Liver (tissue), 9 donors: ENCODE measurements around the gene CDKL4. TPM values are rescaled to one million over a fixed set of nuclear protein-coding genes. Genes with fewer than 3 reads are reported as not detected.

Experiments
- DNase-seq: peaks from one replicate; pipeline ENCODE4 v3.0.0-alpha.2; 2017; ENCODE audit warnings: low spot score
- H3K27ac ChIP-seq, 2 donors: one replicate each; pipeline ENCODE4 v1.7.0; 2013; ENCODE audit warnings: inconsistent platforms in 2 of 2, low read length in 2 of 2, control low read depth in 1 of 2, low read depth in 1 of 2, mild to moderate bottlenecking in 1 of 2
- H3K27me3 ChIP-seq, 4 donors: one replicate each; pipeline versions ENCODE4 v1.6.1 to v1.7.0; 2013; ENCODE audit warnings: low read length in 3 of 4, inconsistent platforms in 1 of 4, mild to moderate bottlenecking in 1 of 4, moderate library complexity in 1 of 4; ENCODE audit not compliant: control insufficient read depth in 4 of 4, insufficient read depth in 4 of 4
- H3K36me3 ChIP-seq, 4 donors: one replicate each; pipeline versions ENCODE4 v1.6.1 to v1.7.0; 2013; ENCODE audit warnings: low read length in 3 of 4, mild to moderate bottlenecking in 3 of 4, low read depth in 1 of 4, moderate library complexity in 1 of 4; ENCODE audit not compliant: control insufficient read depth in 4 of 4, insufficient read depth in 3 of 4
- H3K4me1 ChIP-seq, 4 donors: one replicate each; pipeline versions ENCODE4 v1.6.1 to v1.7.0; 2013; ENCODE audit warnings: low read length in 3 of 4, mild to moderate bottlenecking in 3 of 4, moderate library complexity in 1 of 4; ENCODE audit not compliant: control insufficient read depth in 4 of 4, insufficient read depth in 4 of 4
- H3K4me3 ChIP-seq, 3 donors: one replicate each; pipeline versions ENCODE4 v1.6.1 to v1.7.0; 2013; ENCODE audit warnings: low read length in 3 of 3, control low read depth in 1 of 3, low read depth in 1 of 3, mild to moderate bottlenecking in 1 of 3
- H3K9ac ChIP-seq, 2 donors: one replicate each; pipeline ENCODE4 v1.7.0; 2013; ENCODE audit warnings: low read length in 2 of 2, mild to moderate bottlenecking in 2 of 2, moderate library complexity in 2 of 2, control low read depth in 1 of 2, low read depth in 1 of 2
- H3K9me3 ChIP-seq, 4 donors: one replicate each; pipeline versions ENCODE4 v1.6.1 to v1.7.0; 2013; ENCODE audit warnings: low read length in 3 of 4; ENCODE audit not compliant: control insufficient read depth in 4 of 4
- EGR1 ChIP-seq, 2 donors: IDR thresholded peaks; 2 replicates each; pipeline ENCODE4 v1.6.1; 2016 to 2018; ENCODE audit warnings: antibody characterized with exemption in 2 of 2, low read depth in 2 of 2
- FOXA1 ChIP-seq: IDR thresholded peaks from 2 replicates; pipeline ENCODE4 v1.6.1; 2016; ENCODE audit warnings: antibody characterized with exemption
- FOXA2 ChIP-seq: IDR thresholded peaks from 2 replicates; pipeline ENCODE4 v1.6.1; 2016; ENCODE audit warnings: antibody characterized with exemption
- HNF4A ChIP-seq, 2 donors: conservative IDR thresholded peaks; 2 replicates each; pipeline ENCODE4 v1.6.1; 2016; ENCODE audit warnings: antibody characterized with exemption in 2 of 2, mild to moderate bottlenecking in 2 of 2
- NR2F2 ChIP-seq: IDR thresholded peaks from 2 replicates; pipeline ENCODE4 v1.6.1; 2016; ENCODE audit warnings: antibody characterized with exemption
- RAD21 ChIP-seq, 2 donors: IDR thresholded peaks; 2 replicates each; pipeline ENCODE4 v1.6.1; 2016; ENCODE audit warnings: antibody characterized with exemption in 2 of 2, mild to moderate bottlenecking in 2 of 2
- SP1 ChIP-seq: IDR thresholded peaks from 2 replicates; pipeline ENCODE4 v1.6.1; 2018; ENCODE audit warnings: antibody characterized with exemption, mild to moderate bottlenecking
- TAF1 ChIP-seq: conservative IDR thresholded peaks from 2 replicates; pipeline ENCODE4 v1.6.1; 2016; ENCODE audit warnings: antibody characterized with exemption, mild to moderate bottlenecking
- YY1 ChIP-seq: IDR thresholded peaks from 2 replicates; pipeline ENCODE4 v1.6.1; 2016; ENCODE audit warnings: antibody characterized with exemption, mild to moderate bottlenecking
- WGBS: extraction: QIAGEN DNeasy Blood & Tissue Kit; methylation state at CpG from one replicate; pipeline ENCODE4 v1.1.7; 2013; 5-methylcytosine and 5-hydroxymethylcytosine counted together
- polyA plus RNA-seq, 2 donors: library from polyadenylated mRNA; stranded (reverse) in 1 of 2; unstranded in 1 of 2; fragments of 200-250 nt in 1 of 2; fragments of >200 nt in 1 of 2; fragmentation: Nextera tagmentation in 1 of 2; extraction: Ambion mirVana in 1 of 2; gene quantifications; one replicate each; pipeline versions ENCODE4 v1.2.1 to v1.2.3, GENCODE V29; 2013 to 2015
- total RNA-seq, 2 donors: library from RNA; depleted of rRNA; stranded (reverse); fragments of >200 nt; gene quantifications; one replicate each; pipeline ENCODE4 v1.2.3, GENCODE V29; 2014
- TF ChIP-seq, protein P1 (sequence below): IDR thresholded peaks from 2 replicates; pipeline ENCODE4 v1.6.1; 2016; ENCODE audit warnings: antibody characterized with exemption, mild to moderate bottlenecking
- TF ChIP-seq, protein P2 (sequence below): IDR thresholded peaks from 2 replicates; pipeline ENCODE4 v1.6.1; 2016; ENCODE audit warnings: antibody characterized with exemption
- TF ChIP-seq, protein P3 (sequence below): IDR thresholded peaks from 2 replicates; pipeline ENCODE4 v1.6.1; 2016; ENCODE audit warnings: antibody characterized with exemption
- TF ChIP-seq, protein P4 (sequence below): IDR thresholded peaks from 2 replicates; pipeline ENCODE4 v1.6.1; 2016; ENCODE audit warnings: antibody characterized with exemption
- TF ChIP-seq, protein P5 (sequence below): fragments of 150-350 bp; IDR thresholded peaks from 2 replicates; pipeline ENCODE4 v1.5.1; 2017; ENCODE audit warnings: improper control_type of control experiment, low read depth, low read length; ENCODE audit not compliant: missing input control
- donor health status: healthy.
- donor health status: healthy.
- donor health status: healthy.
- donor health status: healthy.
- donor health status: healthy.

Gene CDKL4
- total and polyA plus RNA-seq, 4 donors, result 0.25 to 1.1 TPM; not detected in 2

DNA sequence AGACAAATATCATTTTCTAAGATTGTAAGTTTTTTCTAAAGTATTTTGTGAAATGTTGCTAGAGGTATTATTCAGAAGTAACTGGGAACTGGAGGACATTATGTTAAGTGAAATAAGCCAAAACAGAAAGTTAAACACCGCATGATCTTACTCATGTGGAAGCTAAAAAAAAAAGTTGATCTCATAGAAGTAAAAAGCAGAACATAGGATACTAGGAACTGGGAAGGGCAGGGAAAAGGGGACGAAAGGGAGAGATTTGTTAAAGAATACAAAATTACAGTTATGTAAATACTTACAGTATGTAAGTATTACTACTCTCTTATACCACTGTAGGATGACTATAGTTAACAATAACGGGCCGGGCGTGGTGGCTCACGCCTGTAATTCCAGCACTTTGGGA lies 46.7 kb upstream of the CDKL4 start:
- WGBS, result 97% methylated on average over 6 of the region's 6 CpGs
- no peak for DNase-seq
- Histone ChIP-seq H3K9me3 (no peaks in the 10 kb centered on the region), H3K4me3 (no peak overlapping the region), H3K4me1 (no peaks in the 10 kb centered on the region), H3K27me3 (no peaks in the 10 kb centered on the region), H3K36me3 (peaks cover 5 to 35% (median 26%) of the 10 kb centered on the region in 4 donors), H3K27ac (no peak overlapping the region), H3K9ac (no peak overlapping the region)
- TF ChIP-seq, protein P1, sequence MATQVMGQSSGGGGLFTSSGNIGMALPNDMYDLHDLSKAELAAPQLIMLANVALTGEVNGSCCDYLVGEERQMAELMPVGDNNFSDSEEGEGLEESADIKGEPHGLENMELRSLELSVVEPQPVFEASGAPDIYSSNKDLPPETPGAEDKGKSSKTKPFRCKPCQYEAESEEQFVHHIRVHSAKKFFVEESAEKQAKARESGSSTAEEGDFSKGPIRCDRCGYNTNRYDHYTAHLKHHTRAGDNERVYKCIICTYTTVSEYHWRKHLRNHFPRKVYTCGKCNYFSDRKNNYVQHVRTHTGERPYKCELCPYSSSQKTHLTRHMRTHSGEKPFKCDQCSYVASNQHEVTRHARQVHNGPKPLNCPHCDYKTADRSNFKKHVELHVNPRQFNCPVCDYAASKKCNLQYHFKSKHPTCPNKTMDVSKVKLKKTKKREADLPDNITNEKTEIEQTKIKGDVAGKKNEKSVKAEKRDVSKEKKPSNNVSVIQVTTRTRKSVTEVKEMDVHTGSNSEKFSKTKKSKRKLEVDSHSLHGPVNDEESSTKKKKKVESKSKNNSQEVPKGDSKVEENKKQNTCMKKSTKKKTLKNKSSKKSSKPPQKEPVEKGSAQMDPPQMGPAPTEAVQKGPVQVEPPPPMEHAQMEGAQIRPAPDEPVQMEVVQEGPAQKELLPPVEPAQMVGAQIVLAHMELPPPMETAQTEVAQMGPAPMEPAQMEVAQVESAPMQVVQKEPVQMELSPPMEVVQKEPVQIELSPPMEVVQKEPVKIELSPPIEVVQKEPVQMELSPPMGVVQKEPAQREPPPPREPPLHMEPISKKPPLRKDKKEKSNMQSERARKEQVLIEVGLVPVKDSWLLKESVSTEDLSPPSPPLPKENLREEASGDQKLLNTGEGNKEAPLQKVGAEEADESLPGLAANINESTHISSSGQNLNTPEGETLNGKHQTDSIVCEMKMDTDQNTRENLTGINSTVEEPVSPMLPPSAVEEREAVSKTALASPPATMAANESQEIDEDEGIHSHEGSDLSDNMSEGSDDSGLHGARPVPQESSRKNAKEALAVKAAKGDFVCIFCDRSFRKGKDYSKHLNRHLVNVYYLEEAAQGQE, result no peak
- no peak for TF ChIP-seq FOXA2
- no peak for TF ChIP-seq TAF1
- TF ChIP-seq, protein P2, sequence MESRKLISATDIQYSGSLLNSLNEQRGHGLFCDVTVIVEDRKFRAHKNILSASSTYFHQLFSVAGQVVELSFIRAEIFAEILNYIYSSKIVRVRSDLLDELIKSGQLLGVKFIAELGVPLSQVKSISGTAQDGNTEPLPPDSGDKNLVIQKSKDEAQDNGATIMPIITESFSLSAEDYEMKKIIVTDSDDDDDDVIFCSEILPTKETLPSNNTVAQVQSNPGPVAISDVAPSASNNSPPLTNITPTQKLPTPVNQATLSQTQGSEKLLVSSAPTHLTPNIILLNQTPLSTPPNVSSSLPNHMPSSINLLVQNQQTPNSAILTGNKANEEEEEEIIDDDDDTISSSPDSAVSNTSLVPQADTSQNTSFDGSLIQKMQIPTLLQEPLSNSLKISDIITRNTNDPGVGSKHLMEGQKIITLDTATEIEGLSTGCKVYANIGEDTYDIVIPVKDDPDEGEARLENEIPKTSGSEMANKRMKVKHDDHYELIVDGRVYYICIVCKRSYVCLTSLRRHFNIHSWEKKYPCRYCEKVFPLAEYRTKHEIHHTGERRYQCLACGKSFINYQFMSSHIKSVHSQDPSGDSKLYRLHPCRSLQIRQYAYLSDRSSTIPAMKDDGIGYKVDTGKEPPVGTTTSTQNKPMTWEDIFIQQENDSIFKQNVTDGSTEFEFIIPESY, result no peak
- TF ChIP-seq RAD21 (IDR thresholded peaks at IDR 0.05), result no peak
- no peak for TF ChIP-seq YY1
- no peak for TF ChIP-seq FOXA1
- no peak for TF ChIP-seq EGR1 (IDR thresholded peaks at IDR 0.05; ENCODE audit: low read depth in 2 of 2)
- no peak for TF ChIP-seq NR2F2
- TF ChIP-seq, protein P3, sequence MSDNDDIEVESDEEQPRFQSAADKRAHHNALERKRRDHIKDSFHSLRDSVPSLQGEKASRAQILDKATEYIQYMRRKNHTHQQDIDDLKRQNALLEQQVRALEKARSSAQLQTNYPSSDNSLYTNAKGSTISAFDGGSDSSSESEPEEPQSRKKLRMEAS, result no peak
- TF ChIP-seq HNF4A (conservative IDR thresholded peaks at IDR 0.05), result no peak

DNA sequence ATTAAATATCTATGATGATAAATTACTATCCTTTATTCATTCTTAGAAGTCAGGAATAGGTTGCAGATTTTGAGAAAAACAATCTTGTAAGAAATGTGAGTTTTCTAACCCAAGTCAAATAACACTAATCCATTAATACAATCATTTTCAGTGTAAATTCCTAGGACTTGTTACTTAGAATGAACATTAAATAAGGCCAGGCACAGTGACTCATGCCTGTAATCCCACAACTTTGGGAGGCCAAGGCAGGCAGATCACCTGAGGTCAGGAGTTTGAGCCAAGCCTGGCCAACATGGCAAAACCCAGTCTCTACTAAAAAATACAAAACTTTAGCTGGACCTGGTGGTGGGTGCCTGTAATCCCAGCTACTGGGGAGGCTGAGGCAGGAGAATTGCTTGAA lies 45.8 kb upstream of the CDKL4 start:
- no peak overlapping the region for H3K4me3 ChIP-seq
- no peaks in the 10 kb centered on the region for H3K9me3 ChIP-seq
- no peak overlapping the region for H3K9ac ChIP-seq
- no peaks in the 10 kb centered on the region for H3K4me1 ChIP-seq
- no peak for DNase-seq
- H3K27me3 ChIP-seq, result no peaks in the 10 kb centered on the region
- TF ChIP-seq, protein P4, sequence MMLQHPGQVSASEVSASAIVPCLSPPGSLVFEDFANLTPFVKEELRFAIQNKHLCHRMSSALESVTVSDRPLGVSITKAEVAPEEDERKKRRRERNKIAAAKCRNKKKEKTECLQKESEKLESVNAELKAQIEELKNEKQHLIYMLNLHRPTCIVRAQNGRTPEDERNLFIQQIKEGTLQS, result no peak
- TF ChIP-seq, protein P1, result no peak
- no peak for TF ChIP-seq YY1
- TF ChIP-seq SP1, result no peak
- TF ChIP-seq EGR1 (IDR thresholded peaks at IDR 0.05; ENCODE audit: low read depth in 2 of 2), result no peak
- TF ChIP-seq NR2F2, result no peak
- no peak for TF ChIP-seq FOXA1
- TF ChIP-seq RAD21 (IDR thresholded peaks at IDR 0.05), result no peak
- TF ChIP-seq FOXA2, result no peak
- TF ChIP-seq, protein P2, result no peak
- TF ChIP-seq, protein P3, result no peak
- TF ChIP-seq HNF4A (conservative IDR thresholded peaks at IDR 0.05), result no peak
- TF ChIP-seq, protein P5, sequence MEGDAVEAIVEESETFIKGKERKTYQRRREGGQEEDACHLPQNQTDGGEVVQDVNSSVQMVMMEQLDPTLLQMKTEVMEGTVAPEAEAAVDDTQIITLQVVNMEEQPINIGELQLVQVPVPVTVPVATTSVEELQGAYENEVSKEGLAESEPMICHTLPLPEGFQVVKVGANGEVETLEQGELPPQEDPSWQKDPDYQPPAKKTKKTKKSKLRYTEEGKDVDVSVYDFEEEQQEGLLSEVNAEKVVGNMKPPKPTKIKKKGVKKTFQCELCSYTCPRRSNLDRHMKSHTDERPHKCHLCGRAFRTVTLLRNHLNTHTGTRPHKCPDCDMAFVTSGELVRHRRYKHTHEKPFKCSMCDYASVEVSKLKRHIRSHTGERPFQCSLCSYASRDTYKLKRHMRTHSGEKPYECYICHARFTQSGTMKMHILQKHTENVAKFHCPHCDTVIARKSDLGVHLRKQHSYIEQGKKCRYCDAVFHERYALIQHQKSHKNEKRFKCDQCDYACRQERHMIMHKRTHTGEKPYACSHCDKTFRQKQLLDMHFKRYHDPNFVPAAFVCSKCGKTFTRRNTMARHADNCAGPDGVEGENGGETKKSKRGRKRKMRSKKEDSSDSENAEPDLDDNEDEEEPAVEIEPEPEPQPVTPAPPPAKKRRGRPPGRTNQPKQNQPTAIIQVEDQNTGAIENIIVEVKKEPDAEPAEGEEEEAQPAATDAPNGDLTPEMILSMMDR, result no peak
- H3K27ac ChIP-seq, result no peak overlapping the region
- H3K36me3 ChIP-seq, result peaks cover 8 to 35% (median 26%) of the 10 kb centered on the region in 4 donors
